Left forelimb (tissue), 1 donor: Measurements from ENCODE around the gene GLCCI1.

Experiments used
- DNase-seq: peaks from one replicate; pipeline ENCODE4 v3.0.0-alpha.2; 2018; ENCODE audit warnings: low spot score

The GLCCI1 gene

GRCh38 chr7:8130663-8131062, 162.1 kb downstream of the GLCCI1 start:
- no peak for DNase-seq

GRCh38 chr7:8131694-8132605, 163.4 kb downstream of the GLCCI1 start:
- DNase-seq = no peak

GRCh38 chr7:8133188-8133848, 164.7 kb downstream of the GLCCI1 start:
- DNase-seq = no peak

GRCh38 chr7:8134089-8134733, 165.6 kb downstream of the GLCCI1 start:
- no peak for DNase-seq

- DNase-seq = no peak
Observed at GRCh38 chr7:8135417-8135816, 166.8 kb downstream of the GLCCI1 start.

- DNase-seq = no peak
Observed at GRCh38 chr7:8136051-8136730, 167.6 kb downstream of the GLCCI1 start.
